HepG2 (cell line): ENCODE data around the gene PRKAR2B. TPM values are rescaled to one million over a fixed set of nuclear protein-coding genes. Genes with fewer than 3 reads are reported as not detected.

Experiments used
- ATAC-seq: fragments of 200-7000 bp; cut with Tn5 transposase; 3 replicates; pipeline ENCODE4 v1.9.1; 2020; ENCODE audit warnings: mild to moderate bottlenecking, moderate library complexity
- BruUV-seq: library from RNA; stranded (reverse); fragments of 400-500 nt; replicated peaks from 2 replicates; lab custom pipeline; 2021; lab: Mats Ljungman, UMichigan
- CTCF ChIA-PET: fragments of 300-600 bp; formaldehyde crosslinking; extraction: SDS; loops from one replicate; lab custom pipeline; 2021; ENCODE audit warnings: low total read pairs, inconsistent platforms, low intra/inter-chr PET ratio; lab: Yijun Ruan, JAX
- POLR2A ChIA-PET: fragments of 350-600 bp; sonication (Branson Sonifier 250); formaldehyde crosslinking; loops from one replicate; lab custom pipeline; 2020; ENCODE audit warnings: antibody characterized with exemption, inconsistent platforms; lab: Yijun Ruan, JAX
- DNase-seq: peaks from one replicate; pipeline ENCODE4 v3.0.0-alpha.2; 2015; ENCODE audit warnings: low spot score
- FAIRE-seq: peaks from 3 replicates; lab custom pipeline; 2011; peaks lifted over from hg19 to GRCh38; lab: Jason Lieb, UNC
- H2AFZ ChIP-seq: one replicate; pipeline ENCODE4 v1.6.1; 2011; ENCODE audit warnings: low read length, inconsistent platforms
- H3K27ac ChIP-seq: fragments of 300-600 bp; 3 replicates; pipeline ENCODE4 v1.8.0; 2011; ENCODE audit warnings: mixed run types, mild to moderate bottlenecking, mixed read lengths, low read length, inconsistent platforms; ENCODE audit not compliant: insufficient read depth; ENCODE audit errors: extremely low read length
- H3K27me3 ChIP-seq, 2 experiments: fragments of 200-600 bp in 1 of 2; 2 replicates in 1 of 2; 3 replicates in 1 of 2; pipeline versions ENCODE4 v1.6.0 to v1.8.0; 2011; ENCODE audit warnings: low read length in 2 of 2, mild to moderate bottlenecking in 2 of 2, moderate library complexity in 2 of 2, inconsistent platforms in 1 of 2; ENCODE audit not compliant: insufficient read depth in 2 of 2, control insufficient read depth in 1 of 2
- H3K36me3 ChIP-seq, 2 experiments: fragments of 200-600 bp in 1 of 2; replicated peaks in 1 of 2; 2 replicates in 1 of 2; 3 replicates in 1 of 2; pipeline versions ENCODE4 v1.5.1 to v1.8.0; 2011; ENCODE audit warnings: low read length in 2 of 2, inconsistent platforms in 1 of 2; ENCODE audit not compliant: insufficient read depth in 2 of 2, control insufficient read depth in 1 of 2
- H3K4me1 ChIP-seq: 2 replicates; pipeline ENCODE4 v1.5.1; 2012; ENCODE audit warnings: low read length, inconsistent platforms; ENCODE audit not compliant: insufficient read depth
- H3K4me2 ChIP-seq: 2 replicates; pipeline ENCODE4 v1.6.0; 2011; ENCODE audit warnings: low read depth, low read length, inconsistent platforms
- H3K4me3 ChIP-seq, 3 experiments: fragments of 200-600 bp in 1 of 3; sonication (generic), shearing (Covaris generic) in 1 of 3; replicated peaks in 1 of 3; 2 replicates each; pipeline ENCODE4 v1.5.1; 2011 to 2016; ENCODE audit warnings: low read length in 3 of 3, inconsistent platforms in 2 of 3, low read depth in 2 of 3, mild to moderate bottlenecking in 2 of 3, control low read depth in 1 of 3, mixed read lengths in 1 of 3; ENCODE audit not compliant: insufficient read depth in 1 of 3
- H3K79me2 ChIP-seq: one replicate; pipeline ENCODE4 v1.6.1; 2011; ENCODE audit warnings: low read length, inconsistent platforms; ENCODE audit not compliant: insufficient read depth
- H3K9ac ChIP-seq: 2 replicates; pipeline ENCODE4 v1.6.0; 2011; ENCODE audit warnings: mild to moderate bottlenecking, low read depth, low read length, inconsistent platforms; ENCODE audit not compliant: insufficient read depth
- H3K9me3 ChIP-seq: 2 replicates; pipeline ENCODE4 v1.5.1; 2012; ENCODE audit warnings: mild to moderate bottlenecking, low read length
- H4K20me1 ChIP-seq: 2 replicates; pipeline ENCODE4 v1.6.0; 2011; ENCODE audit warnings: inconsistent platforms, mild to moderate bottlenecking, low read length, moderate library complexity; ENCODE audit not compliant: insufficient read depth
- CHCHD3 ChIP-seq: sonication (generic); formaldehyde crosslinking; IDR thresholded peaks from 2 replicates; pipeline ENCODE4 v1.8.0; 2022; ENCODE audit warnings: mild to moderate bottlenecking, missing genetic modification reagents, moderate library complexity
- HNRNPL ChIP-seq: fragments of 200-400 bp; formaldehyde crosslinking; IDR thresholded peaks from 2 replicates; pipeline ENCODE4 v1.6.1; 2017; ENCODE audit warnings: mild to moderate bottlenecking, low read depth, low read length
- HOXA9 ChIP-seq: sonication (generic); formaldehyde crosslinking; IDR thresholded peaks from 2 replicates; pipeline ENCODE4 v1.8.1; 2022; ENCODE audit warnings: missing genetic modification reagents, mild to moderate bottlenecking, moderate library complexity, borderline replicate concordance
- NFYB ChIP-seq: sonication (generic); formaldehyde crosslinking; IDR thresholded peaks from 2 replicates; pipeline ENCODE4 v1.4.0; 2020; ENCODE audit warnings: missing genetic modification reagents
- PAWR ChIP-seq: sonication (generic); formaldehyde crosslinking; IDR thresholded peaks from 2 replicates; pipeline ENCODE4 v1.4.0; 2020; ENCODE audit warnings: missing genetic modification reagents, mild to moderate bottlenecking, borderline replicate concordance
- SAP130 ChIP-seq: IDR thresholded peaks from 2 replicates; pipeline ENCODE4 v1.6.1; 2016; ENCODE audit warnings: low read depth
- ZNF577 ChIP-seq: sonication (generic); formaldehyde crosslinking; IDR thresholded peaks from 2 replicates; pipeline ENCODE4 v1.4.0; 2020; ENCODE audit warnings: mild to moderate bottlenecking, low read depth, missing genetic modification reagents, borderline replicate concordance
- ZNF670 ChIP-seq: sonication (generic); formaldehyde crosslinking; IDR thresholded peaks from 2 replicates; pipeline ENCODE4 v1.8.0; 2022; ENCODE audit warnings: mild to moderate bottlenecking, missing genetic modification reagents, borderline replicate concordance
- WGBS: methylation state at CpG from one replicate; pipeline ENCODE4 v1.1.6; 2017; ENCODE audit warnings: low lambda C conversion rate; 5-methylcytosine and 5-hydroxymethylcytosine counted together
- in situ Hi-C: cut with HindIII; loops from 2 replicates; pipeline ENCODE4 v1.10.0; 2017; ENCODE audit warnings: low pct_unique_long_range_greater_than_20kb; ENCODE audit not compliant: extremely low pct_ligation_motif_present
- intact Hi-C: fragments of 100-400 bp; cut with micrococcal nuclease; formaldehyde crosslinking; loops from one replicate; pipeline ENCODE4 v1.10.0; 2022; ENCODE audit not compliant: unreplicated experiment
- polyA plus RNA-seq, 8 experiments: library from polyadenylated mRNA; depleted of rRNA in 3 of 8; stranded (reverse) in 7 of 8; unstranded in 1 of 8; fragments of >200 nt; fragmentation: Illumina TruSeq in 4 of 8; extraction: Trizol in 4 of 8; gene quantifications; 2 replicates each; pipeline versions ENCODE4 v1.2.1 to v1.2.3, GENCODE V29; 2011 to 2016; ENCODE audit warnings: low read depth in 4 of 8, missing spikeins in 1 of 8, mixed read lengths in 1 of 8; ENCODE audit not compliant: insufficient read depth in 1 of 8
- total RNA-seq, 5 experiments: library from RNA; depleted of rRNA; stranded (reverse); fragments of >200 nt; fragmentation: Illumina TruSeq; extraction: Trizol; gene quantifications; 2 replicates each; pipeline ENCODE4 v1.2.3, GENCODE V29; 2016; ENCODE audit warnings: low read depth in 1 of 5
- TF ChIP-seq, protein P1 (sequence below), 2 experiments: fragments of 450-650 bp in 1 of 2; sonication (generic) in 1 of 2; formaldehyde crosslinking in 1 of 2; IDR thresholded peaks; 2 replicates each; pipeline versions ENCODE4 v1.6.1 to v1.8.0; 2016 to 2022; ENCODE audit warnings: antibody characterized with exemption in 1 of 2, mild to moderate bottlenecking in 1 of 2, missing genetic modification reagents in 1 of 2
- TF ChIP-seq, protein P2 (sequence below): sonication (generic); formaldehyde crosslinking; IDR thresholded peaks from 2 replicates; pipeline ENCODE4 v1.5.1; 2020; ENCODE audit warnings: mild to moderate bottlenecking, missing genetic modification reagents, moderate library complexity
- TF ChIP-seq, protein P3 (sequence below), 2 experiments: sonication (generic) in 1 of 2; formaldehyde crosslinking in 1 of 2; IDR thresholded peaks; 2 replicates each; pipeline versions ENCODE4 v1.5.1 to v1.6.1; 2011 to 2020; ENCODE audit warnings: borderline replicate concordance in 1 of 2, low read depth in 1 of 2, low read length in 1 of 2, mild to moderate bottlenecking in 1 of 2, missing genetic modification reagents in 1 of 2, moderate library complexity in 1 of 2

Gene PRKAR2B
- total and polyA plus RNA-seq, 2 of the 13 experiments (the other 11 are each of a cell fraction or from before 2014, with no cell fraction given): not detected

DNA sequence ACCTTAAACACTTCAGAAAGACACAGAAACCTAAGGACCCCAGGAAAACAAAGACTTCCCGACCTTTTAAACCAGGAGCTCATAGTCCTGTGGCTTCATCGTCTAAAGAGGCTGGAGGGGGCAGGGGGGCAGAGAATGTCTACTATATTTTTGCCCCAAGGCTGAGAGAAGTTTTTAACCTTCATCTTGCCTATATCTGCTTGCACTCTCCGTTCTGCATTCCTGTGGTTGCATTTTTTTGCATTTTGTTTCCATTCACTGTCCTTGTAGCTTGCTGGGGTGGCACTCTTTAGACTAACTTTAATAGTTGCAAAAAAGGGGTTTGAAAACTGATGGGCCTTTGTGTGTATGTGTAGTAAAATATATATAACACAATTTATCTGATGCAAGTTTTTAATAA is 23.7 kb downstream of the PRKAR2B start:
- H3K79me2 ChIP-seq: no peaks in the 10 kb centered on the region
- WGBS: 0% methylated on average over 3 of the region's 3 CpGs
- H3K9me3 ChIP-seq: no peaks in the 10 kb centered on the region
- H3K4me2 ChIP-seq: no peak overlapping the region
- intact Hi-C loops (no loop called here), in situ Hi-C loops (no loop called here)
- no peaks in the 10 kb centered on the region for H4K20me1 ChIP-seq
- no peak for DNase-seq
- ChIA-PET POLR2A (no interaction called here), CTCF (no interaction called here)
- H3K4me1 ChIP-seq: no peaks in the 10 kb centered on the region
- no peak for ATAC-seq
- H3K27me3 ChIP-seq: peaks cover 0 to 18% of the 10 kb centered on the region in 2 experiments; a peak in 2 of 5 replicates
- FAIRE-seq: no peak
- H3K36me3 ChIP-seq: no peaks in the 10 kb centered on the region
- no peak overlapping the region for H3K27ac ChIP-seq
- no peak overlapping the region for H3K4me3 ChIP-seq
- BruUV-seq: no TSS peak
- H2AFZ ChIP-seq: no peak overlapping the region
- H3K9ac ChIP-seq: no peak overlapping the region
- TF ChIP-seq ZNF670 (CRISPR knock-in tag) (no peak), NFYB (CRISPR knock-in tag) (no peak), SAP130 (CRISPR knock-in tag) (no peak), ZNF577 (CRISPR knock-in tag) (no peak), PAWR (no peak), CHCHD3 (CRISPR knock-in tag) (no peak), HNRNPL (no peak), HOXA9 (CRISPR knock-in tag) (no peak)
- TF ChIP-seq, protein P1, sequence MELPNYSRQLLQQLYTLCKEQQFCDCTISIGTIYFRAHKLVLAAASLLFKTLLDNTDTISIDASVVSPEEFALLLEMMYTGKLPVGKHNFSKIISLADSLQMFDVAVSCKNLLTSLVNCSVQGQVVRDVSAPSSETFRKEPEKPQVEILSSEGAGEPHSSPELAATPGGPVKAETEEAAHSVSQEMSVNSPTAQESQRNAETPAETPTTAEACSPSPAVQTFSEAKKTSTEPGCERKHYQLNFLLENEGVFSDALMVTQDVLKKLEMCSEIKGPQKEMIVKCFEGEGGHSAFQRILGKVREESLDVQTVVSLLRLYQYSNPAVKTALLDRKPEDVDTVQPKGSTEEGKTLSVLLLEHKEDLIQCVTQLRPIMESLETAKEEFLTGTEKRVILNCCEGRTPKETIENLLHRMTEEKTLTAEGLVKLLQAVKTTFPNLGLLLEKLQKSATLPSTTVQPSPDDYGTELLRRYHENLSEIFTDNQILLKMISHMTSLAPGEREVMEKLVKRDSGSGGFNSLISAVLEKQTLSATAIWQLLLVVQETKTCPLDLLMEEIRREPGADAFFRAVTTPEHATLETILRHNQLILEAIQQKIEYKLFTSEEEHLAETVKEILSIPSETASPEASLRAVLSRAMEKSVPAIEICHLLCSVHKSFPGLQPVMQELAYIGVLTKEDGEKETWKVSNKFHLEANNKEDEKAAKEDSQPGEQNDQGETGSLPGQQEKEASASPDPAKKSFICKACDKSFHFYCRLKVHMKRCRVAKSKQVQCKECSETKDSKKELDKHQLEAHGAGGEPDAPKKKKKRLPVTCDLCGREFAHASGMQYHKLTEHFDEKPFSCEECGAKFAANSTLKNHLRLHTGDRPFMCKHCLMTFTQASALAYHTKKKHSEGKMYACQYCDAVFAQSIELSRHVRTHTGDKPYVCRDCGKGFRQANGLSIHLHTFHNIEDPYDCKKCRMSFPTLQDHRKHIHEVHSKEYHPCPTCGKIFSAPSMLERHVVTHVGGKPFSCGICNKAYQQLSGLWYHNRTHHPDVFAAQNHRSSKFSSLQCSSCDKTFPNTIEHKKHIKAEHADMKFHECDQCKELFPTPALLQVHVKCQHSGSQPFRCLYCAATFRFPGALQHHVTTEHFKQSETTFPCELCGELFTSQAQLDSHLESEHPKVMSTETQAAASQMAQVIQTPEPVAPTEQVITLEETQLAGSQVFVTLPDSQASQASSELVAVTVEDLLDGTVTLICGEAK (IDR thresholded peaks at IDR 0.05): no peak
- TF ChIP-seq, protein P1 (CRISPR knock-in tag; IDR thresholded peaks at IDR 0.05): no peak
- TF ChIP-seq, protein P2, sequence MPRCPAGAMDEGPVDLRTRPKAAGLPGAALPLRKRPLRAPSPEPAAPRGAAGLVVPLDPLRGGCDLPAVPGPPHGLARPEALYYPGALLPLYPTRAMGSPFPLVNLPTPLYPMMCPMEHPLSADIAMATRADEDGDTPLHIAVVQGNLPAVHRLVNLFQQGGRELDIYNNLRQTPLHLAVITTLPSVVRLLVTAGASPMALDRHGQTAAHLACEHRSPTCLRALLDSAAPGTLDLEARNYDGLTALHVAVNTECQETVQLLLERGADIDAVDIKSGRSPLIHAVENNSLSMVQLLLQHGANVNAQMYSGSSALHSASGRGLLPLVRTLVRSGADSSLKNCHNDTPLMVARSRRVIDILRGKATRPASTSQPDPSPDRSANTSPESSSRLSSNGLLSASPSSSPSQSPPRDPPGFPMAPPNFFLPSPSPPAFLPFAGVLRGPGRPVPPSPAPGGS (CRISPR knock-in tag): no peak
- TF ChIP-seq, protein P3, sequence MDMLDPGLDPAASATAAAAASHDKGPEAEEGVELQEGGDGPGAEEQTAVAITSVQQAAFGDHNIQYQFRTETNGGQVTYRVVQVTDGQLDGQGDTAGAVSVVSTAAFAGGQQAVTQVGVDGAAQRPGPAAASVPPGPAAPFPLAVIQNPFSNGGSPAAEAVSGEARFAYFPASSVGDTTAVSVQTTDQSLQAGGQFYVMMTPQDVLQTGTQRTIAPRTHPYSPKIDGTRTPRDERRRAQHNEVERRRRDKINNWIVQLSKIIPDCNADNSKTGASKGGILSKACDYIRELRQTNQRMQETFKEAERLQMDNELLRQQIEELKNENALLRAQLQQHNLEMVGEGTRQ (IDR thresholded peaks at IDR 0.05; ENCODE audit: low read depth, low read length): no peak
- TF ChIP-seq, protein P3 (CRISPR knock-in tag; IDR thresholded peaks at IDR 0.05; ENCODE audit: borderline replicate concordance): no peak
